HG03565 (cell line): ENCODE results near the gene C1RL.

ENCODE experiments used
- ATAC-seq: cut with Tn5 transposase; IDR thresholded peaks from one replicate; pipeline ENCODE4 v1.9.1; 2021; ENCODE audit warnings: mild to moderate bottlenecking, moderate library complexity; ENCODE audit not compliant: unreplicated experiment

The C1RL gene, protein sequence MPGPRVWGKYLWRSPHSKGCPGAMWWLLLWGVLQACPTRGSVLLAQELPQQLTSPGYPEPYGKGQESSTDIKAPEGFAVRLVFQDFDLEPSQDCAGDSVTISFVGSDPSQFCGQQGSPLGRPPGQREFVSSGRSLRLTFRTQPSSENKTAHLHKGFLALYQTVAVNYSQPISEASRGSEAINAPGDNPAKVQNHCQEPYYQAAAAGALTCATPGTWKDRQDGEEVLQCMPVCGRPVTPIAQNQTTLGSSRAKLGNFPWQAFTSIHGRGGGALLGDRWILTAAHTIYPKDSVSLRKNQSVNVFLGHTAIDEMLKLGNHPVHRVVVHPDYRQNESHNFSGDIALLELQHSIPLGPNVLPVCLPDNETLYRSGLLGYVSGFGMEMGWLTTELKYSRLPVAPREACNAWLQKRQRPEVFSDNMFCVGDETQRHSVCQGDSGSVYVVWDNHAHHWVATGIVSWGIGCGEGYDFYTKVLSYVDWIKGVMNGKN

DNA sequence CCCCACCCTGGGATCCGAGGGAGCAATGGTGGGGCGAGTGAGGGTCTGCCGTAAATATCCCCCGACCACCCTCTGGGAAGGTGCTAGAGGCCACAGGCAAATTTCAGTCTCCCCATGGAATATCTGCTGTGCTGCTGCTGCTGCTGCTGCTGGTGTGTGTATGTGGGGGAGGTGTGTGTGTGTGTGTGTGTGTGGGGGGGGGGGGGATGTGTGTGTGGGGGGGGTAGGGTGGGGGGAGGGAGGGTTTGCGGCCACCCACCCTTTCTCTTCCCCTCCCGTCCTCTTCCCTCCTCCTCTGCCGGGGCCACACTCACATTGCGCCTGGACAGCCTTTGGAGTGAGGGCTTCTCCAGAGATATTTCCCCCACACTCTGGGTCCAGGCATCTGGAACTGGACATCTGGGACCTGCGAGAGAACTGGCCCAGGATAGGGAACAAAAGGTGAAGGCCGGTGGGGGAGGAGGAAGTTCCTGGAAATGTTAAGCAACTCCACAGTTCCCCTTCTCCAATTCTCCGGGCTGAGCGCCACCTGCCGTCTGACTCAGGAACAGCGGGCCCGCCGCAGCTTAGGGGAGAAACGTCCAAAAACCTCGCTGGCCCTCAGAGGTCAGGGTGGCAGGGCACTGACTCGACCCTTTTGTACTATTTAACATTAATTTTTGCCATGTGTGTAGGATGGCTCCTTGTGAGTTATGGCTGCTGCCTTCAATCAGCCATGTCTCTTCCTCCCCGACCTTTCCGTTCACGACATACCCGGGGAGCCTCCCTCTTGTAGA lies at the start of gene C1RL:
Gene C1RL (minus strand): TSS at position 419 of the 776 bp plus-strand sequence. CDS start 34 bp downstream, at position 385.
- ATAC-seq, result no peak

DNA sequence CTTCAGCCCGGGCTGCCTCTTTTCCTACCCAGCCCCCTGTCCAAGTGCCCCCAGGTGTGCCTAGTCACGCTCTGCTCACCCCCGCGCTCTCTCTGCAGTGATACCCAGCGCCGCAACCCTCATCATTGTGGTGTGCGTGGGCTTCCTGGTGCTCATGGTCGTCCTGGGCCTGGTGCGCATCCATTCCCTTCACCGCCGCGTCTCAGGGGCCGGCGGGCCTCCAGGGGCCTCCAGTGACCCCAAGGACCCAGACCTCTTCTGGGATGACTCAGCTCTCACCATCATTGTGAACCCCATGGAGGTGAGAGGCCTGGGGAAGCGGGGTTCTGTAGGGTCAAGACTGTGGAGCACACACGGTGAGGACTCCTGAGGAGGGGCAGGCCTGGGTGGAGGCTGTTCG lies 48.4 kb upstream of the C1RL start:
- no peak for ATAC-seq

DNA sequence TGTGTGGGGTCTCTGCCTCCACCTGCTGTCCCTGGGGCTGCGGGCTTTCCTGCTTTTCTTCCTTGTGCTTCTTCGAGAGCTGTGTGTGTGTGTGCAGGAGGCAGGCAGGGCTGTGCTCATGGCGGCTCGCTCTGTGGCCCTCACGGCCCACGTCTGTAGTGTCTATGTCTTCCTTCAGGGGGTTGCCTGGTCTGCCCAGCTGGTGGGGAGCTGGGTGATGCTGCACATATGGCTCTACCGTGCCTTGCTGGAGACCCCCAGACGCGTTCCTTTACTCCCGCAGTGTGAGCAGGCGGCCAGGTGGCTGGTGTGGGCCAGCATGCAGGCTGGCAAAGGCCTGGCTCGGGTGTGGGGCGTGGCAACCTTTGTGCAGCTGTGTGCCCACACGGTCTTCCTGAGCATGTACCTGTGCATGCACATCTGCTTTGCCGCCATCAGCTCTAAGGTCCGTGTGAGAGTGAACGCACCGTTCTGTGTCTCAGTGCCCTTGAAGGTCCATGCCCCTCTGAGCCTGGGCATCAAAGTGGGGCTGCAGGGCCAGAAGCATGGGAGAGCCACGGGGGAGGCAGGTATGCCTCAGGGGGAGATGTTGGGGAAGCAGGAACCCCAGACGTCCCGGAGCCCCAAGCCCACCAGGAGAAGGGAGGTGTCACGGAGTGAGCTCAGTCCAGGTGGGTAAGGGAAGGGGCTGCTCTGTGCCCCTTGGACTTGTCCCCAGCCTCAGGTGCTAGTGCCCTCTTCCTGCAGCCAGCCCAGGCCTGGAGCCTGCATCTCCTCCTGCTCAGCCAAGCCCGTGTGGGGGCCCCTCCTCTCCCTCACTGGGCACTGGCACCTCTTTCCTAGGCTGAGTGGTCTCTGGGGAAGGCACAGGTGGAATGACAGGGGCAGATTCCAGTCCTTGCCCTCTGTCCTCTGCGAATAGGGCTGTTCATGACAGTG lies 47.5 kb upstream of the C1RL start:
- ATAC-seq, result no peak

DNA sequence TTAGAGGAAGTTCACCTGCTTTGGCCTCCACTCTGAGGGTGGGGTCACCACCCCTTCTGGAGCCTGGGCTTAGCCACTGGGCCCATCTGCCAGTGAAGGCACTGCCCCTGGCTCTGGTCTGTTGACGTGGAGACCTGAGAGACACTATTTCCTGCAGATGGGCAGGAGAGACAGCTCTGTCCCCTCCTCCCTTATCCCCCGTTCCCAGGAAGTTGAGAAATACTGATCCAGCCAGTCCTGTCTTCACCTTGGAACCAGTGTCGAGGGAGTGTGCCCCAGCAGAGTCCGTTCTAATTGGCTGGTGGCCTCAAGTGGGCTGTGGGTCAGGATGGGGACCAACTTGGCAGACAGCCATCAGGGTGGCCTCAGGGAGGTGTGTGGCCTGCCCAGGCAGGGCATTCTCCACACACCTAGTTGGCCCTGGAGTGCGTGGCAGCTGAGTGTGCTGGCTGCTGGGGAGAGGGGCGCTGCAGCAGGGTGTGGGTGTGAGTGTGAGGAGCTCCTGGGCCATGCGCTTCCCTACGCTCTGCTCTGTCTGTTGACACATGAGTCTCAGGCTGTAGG lies 46.5 kb upstream of the C1RL start:
- ATAC-seq, result no peak

DNA sequence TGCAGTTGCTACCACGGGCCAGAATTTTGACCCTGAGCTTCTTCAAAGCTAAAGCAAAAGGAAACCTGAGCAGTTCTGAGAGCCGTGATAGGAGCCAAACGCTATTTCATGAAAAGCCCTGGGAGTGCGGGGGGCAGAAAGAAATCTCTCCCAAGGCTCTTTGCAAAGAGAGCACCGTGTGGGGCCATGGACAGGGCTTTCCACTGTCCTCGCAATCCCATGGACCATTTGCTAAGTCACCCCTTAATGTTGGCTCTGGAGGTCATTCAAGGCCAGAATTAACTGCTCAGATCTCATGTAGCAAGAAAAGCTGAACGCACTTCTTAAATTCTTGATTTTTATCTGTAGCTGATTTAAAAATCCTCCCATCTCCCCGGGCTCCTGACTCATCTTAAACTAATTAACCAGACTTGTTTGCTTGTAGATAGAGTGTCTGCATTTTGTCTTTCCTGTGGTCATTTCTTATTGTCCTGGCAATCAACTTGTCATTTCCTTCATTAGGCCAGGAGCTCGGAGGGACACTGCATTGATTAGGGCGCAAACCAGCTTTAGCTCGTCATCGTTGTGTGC lies 46.0 kb upstream of the C1RL start:
- ATAC-seq, result no peak

DNA sequence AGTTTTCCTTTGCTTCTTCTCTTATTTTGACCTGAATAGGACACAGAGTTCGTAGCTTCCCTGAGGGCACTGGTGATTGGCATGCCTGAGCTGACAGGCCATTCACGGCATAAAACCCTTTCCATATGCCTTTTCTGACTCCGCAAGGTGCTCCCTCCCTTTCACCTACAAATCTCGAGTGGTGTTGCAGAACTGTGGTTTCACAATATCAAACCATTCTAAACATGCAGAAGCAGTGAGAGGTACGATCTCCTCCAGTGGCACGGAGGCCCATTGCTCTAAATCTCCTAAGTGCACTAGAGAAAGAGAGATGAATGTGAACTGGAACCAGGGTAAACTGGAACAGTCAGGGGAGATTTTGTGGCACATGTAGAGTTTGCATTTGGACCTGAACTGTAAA lies 45.0 kb upstream of the C1RL start:
- ATAC-seq, result no peak

DNA sequence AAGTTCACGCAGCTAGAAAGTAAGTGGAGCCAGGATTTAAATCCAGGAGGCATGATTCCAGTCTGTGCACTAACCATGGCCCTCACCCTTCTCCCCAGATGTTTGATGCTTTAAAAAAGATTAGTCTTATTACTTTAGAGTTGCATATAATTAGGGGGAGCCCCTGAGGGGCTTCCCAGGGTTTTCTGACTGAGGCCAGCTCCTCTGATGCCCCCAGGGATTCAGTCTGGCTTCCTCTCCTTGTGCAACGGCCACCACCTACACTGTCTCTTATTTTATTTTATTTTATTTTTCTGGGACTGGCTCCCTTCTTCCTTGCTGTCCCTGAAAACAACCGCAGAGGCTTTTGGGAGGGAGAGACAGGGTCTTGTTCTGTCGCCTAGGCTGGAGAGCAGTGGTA lies 43.8 kb upstream of the C1RL start:
- no peak for ATAC-seq

DNA sequence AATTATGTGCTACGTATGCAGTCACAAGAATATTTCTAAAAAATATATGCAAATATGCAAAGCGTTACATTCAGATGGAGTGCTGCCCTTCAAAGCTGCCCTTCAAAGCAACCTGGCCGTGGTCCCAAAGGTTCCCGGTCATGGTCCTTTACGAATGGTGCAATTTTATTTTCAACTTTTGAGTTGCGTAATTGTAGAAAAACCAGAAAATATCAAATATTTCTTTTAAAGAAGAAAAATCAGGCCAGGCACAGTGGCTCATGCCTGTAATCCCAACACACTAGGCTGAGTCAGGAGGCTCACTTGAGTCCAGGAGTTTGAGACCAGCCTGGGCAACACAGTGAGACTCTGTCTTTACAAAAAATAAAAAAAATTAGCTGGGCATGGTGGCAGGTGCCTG lies 42.5 kb upstream of the C1RL start:
- ATAC-seq, result no peak

DNA sequence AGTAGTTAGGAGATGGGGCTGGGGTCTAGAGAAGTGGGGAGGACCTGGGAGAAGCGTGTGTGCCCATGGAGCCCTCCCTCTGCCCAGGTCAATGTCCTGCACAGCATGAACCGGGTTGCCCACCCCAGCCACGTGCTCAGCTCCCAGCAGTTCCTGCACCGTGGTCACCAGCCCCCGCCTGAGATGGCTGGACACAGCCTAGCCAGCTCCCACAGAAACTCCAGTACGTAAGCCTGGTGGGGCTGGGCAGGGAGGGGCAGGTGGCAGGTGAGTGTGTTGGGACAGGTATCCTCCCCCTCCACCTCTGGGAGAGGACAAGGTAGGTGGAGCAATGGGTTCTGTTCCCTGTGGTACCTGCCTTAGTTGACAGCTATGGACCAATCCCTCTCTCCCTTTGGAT lies 41.8 kb upstream of the C1RL start:
- no peak for ATAC-seq

DNA sequence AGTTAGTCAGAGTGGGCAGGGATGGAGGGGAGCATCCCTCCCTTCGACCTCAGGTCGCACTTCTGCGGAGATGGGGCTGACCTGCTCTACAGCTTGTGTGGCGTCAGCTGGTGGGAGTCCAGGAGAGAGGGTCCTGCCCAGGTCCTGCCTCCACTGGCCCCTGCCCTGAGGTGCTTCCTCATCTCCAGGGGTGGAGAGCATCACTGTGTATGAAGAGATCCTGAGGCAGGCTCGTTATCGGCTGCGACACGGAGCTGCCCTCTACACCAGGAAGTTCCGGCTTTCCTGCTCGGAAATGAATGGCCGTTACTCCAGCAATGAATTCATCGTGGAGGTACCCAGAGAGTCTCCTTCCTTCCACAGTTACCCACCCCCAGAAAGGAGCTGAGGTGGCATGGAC lies 41.3 kb upstream of the C1RL start:
- ATAC-seq, result no peak

DNA sequence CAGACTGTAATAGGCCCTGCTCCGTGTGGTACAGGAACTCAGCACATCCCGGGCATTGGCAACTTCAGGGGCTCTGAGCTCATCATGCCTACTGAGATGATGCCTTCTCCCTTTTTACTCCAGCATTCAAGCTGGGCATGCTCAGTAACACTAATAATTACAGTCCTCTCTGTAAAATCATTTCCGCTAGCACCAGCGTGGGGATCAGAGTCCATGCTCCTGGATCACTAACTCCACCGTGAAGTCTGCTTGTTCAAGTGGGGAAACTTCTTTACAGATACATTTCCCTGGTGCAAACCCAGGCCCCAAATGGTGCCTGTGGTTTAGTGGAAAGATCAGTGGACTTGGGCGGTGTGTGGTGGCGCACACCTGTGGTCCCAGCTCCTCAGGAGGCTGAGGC lies 37.9 kb upstream of the C1RL start:
- ATAC-seq, result no peak

DNA sequence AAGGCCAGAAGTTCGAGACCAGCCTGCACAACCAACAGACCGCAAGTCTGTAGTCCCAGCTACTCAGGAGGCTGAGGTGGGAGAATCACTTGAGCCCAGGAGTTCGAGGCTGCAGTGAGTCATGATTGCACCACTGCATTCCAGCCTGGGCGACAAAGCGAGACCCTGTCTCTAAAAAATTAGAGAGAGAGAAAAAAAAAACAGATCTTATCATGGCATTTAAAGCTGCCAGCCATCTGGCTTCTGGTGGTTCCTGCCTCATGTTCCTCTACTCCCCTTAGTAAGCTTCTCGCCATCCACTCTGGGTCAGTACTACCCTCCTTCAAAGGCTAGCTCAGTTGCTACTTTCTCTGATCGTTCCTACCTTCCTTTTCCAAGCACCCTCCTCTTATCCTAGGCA lies 37.2 kb upstream of the C1RL start:
- ATAC-seq, result no peak

DNA sequence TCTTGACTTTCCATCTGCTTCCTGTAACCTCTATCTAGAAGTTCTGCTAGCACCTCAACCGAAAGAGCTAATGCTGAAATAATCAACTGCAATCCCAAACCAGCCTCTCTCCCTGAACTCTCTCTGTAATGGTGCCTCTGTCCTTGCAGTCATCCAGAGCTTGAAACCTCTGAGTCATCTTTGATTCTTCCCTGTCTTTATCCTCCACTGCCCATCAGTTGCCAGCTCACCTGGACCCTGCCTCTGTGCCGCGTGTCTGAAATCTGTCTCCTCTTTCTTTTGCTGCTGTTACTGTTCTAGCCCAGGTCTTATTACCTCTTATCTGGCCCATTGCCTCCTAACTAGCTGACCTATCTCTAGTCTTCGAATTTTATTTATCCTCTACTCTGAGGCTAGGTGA lies 36.7 kb upstream of the C1RL start:
- no peak for ATAC-seq

DNA sequence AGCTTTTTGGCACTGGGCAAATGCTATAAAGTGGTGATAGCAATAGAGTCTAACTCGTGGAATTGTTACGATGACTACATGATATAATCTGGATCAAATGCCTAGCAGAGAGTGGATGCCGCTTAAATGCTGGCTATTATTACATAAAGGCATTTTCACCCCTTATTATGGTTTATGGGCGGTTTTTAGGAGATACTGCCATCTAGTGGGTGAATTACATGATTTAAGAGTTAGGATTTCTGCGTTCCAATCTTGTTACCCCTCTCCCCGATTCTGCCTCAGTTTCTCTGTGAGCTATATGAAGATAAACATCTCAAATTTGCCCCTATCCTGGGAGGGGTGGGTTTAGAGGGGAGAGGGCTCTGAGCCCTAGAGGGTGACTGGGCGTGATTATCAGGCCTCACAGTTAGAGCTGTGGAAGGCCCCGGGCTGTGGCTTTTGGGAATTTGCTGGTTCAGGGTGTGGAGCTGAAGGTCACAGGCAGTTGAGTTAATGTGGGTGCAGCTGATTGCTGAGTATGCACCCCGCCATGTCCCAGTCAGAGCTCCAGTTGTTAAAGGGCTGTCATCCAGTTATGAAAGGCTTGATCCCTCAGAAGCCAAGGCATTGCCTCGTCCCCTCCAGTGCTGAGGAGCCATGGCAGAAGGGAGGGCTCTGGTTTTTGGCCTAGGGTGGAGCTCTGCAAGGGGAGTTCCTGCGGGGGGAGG lies 35.6 kb upstream of the C1RL start:
- ATAC-seq, result no peak

DNA sequence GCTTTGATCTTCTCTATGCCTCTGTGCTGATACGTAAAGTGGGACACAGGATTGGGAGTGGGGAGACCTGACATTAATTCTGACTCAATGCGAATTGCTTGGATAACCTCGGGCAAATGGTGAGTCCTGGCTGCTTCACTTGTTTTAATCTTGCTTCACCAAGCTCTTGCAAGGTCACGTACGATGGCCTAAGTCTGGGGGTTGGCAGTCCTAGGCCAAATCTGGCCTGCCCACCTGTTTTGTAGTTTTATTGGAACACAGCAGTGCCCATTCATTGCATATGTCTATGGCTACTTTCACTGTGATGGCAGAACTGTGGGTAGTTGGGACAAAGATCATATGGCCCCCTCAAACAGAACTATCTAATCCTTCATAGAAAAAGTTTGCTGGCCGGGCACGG lies 34.5 kb upstream of the C1RL start:
- no peak for ATAC-seq

DNA sequence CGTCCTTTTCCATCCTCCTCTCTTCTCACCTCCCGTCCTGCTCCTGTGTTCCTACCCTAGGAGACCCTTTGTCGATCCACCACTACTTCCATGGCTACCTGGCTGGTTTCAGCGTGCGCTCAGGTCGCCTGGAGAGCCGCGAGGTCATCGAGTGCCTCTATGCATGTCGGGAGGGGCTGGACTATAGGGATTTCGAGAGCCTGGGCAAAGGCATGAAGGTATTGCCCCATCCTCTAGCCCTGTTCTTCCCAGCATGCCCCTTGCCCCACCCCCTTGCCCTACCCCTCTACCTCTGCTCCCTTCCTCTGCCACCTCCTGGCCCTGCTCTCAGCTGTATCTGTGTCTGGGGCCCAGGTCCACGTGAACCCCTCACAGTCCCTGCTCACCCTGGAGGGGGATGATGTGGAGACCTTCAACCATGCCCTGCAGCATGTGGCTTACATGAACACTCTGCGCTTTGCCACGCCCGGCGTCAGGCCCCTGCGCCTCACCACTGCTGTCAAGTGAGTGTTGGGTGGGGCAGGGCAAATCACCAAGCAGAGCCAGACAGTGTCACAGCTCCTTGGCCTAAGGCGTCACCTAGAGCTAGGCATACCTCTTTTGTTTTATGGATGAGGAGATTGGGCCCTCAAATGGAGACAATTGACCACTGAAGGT lies 33.9 kb upstream of the C1RL start:
- no peak for ATAC-seq

DNA sequence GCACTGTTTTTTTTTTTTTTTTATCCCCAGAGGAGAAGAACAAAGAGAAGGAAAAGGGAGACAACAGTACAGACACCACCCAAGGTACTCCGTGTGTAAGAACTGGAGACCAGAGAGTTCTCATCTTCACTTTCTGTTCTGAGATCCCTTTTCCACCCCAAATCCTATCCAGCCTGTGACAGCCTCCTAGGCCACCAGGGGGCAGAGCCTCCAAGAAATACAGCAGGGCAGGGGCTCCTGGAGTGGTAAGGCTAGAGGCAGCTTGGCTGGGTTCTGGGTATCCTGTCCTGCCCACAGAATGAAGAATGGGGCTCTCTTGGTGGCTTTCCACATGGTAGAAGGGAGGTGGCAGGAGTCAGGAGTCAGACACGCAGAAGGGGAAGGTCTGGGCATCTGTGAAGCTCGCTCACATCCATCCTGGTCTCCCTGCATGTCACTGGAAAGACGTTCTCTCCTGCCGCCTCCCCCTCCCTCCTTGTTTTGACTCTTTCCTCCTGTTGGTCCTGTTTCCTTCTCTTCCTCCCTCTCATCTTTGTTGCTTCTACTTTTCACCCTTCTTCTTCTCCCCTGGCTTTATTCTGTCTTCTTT lies 33.1 kb upstream of the C1RL start:
- ATAC-seq, result no peak

DNA sequence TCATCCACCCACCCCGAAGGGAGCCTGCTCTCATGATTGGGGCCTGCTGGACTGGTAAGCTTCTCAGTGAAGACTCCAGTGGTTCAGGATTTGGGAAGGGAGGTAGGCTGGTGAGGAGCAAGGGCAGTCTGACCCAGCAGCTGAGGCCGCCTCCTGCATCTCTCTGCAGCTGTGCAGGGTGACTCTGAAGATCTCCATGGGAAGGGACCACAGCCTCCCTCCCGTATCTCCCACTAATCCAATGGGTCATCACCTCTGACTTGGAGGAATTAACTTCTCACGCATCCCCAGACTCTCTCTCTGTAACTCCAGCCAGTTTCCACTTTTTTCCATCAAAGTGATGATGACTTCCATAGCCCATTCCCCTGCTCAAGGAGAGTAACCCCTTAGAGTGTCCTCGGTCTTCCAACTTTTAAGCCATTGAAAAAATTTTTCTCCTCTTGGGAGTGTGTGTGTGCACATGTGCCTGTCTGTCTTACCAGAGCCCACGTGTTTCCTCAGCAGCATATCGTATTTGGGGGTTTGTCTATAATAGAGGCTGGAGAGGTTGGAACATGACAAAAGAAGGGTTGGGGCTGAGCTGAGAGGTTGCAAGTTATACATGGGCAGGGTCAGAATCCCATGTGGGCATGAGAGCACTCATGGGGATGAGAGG lies 32.5 kb upstream of the C1RL start:
- ATAC-seq, result no peak
